ENCODE data around the gene SRC.

The SRC gene

DNA sequence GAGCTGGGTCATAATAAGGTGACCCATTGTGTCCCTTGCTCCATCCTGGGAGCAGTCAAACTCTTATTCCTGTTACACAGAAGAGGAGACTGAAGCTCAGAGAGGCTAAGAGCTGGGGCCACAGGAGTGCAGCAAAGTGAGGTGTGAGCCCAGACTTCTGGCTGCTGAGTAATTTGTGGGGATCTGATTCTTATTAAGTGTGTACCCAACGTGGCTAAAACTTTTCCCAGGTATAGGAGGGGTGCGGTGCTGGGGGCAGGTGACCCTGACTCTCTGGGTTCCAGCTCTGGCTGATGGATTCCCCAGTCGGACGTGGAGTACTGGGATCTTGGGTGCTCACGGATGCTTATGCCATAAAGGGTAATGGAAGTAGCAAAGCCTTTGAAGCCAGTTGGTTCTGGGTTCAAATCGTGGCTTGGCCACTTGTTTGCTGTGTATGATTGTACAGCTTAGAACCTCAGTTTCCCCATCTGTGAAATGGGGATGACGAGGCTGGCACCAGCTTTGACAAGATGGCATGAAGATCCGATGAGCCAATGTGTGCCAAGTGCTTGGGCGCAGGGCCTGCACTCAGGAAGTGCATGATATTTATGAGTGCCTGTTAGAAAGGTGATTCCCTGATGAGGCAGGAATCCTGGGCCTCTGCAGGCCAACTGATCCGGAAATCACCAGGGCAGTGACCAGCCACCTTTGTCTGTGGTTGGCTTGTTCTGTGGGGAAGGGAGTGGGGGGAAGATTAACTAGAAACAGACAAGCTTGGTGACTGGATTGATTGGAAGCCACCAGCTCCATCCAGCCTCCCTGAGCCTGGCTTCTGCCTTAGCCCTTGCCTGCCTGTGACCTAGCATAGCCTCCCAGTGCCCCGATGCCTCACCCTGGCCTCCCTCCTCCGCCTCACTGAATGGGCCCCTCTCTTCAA lies 6.0 kb downstream of the SRC start:
- no peak for DNase-seq

- DNase-seq, result no peak
Observed at GRCh38 chr20:37352608-37352980, 6.7 kb downstream of the SRC start.

DNA sequence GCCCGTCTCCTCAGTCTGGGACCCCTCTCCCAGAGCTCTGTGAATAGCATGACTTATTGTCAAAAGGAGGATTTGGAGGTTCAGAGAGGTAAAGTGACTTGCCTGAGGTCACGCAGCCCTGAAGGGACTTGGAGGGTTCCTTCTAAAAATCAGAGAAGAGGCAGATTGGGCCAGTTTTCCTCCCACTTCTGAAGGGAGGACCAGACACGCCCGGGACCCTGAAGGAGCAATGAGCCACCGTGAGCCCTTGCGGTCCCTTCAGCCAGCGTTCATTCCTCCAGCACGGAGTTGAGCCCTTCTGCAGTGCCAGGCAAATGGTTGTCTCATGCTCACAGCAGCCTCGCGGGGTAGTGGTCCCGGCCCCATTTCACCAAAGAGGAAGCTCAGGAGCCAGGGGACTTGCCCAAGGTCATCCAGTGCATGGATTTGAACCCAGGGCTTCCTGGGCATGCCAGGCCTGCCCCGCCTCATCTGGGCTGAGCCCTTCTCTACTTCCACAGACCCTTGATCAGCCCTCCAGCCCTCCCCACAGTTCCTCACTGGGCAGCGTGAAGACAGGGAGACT lies 7.4 kb downstream of the SRC start:
- no peak for DNase-seq

DNA sequence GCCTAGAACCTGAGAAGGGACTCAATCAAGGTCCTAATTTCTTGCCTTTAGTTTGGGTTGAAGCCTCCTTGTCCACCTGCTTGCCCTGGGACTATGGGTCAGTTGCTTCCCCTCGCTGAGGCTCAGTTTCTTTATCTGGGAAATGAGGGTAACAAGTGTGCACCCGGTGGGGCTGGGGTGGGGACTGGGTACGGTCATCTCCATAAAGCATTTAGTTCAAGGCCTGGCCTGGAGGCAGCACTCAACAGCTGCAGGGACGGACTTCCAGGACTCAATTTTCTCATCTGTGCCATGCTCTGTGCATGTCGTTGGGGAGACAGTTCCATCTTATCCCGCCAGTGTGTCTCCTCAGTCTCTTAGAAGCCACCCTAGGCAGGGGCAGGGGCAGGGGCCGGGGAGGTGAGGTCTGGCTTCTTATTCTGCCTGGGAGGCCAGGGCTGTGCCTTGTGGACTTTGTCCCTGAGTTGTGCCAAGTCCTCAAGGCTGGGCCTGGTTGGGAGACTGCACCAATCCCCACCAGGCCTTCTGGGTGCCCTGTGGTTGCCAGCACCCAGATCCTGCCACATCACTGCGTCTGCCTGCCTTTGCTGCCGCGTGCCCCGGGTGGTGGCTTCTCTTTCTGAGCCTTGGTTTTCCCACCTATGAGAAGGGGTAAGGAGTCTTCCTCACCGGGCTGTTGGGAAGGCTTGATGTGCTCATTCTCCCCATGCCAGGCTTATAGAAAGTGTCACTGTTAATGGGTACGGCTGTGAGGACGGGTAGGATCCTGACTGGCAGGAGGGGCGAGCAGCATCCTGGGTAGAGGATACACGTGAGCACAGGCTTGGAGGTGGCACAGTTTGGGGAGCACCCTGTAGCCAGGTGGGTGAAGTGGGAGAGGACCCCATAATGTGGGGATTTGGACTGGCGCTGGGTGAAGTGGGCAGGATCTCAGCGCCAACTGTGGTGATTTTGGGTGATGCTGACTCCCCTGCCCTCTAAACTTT lies 8.6 kb downstream of the SRC start:
- no peak for DNase-seq

- no peak for DNase-seq
Observed at GRCh38 chr20:37355252-37356180, 9.6 kb downstream of the SRC start.

DNA sequence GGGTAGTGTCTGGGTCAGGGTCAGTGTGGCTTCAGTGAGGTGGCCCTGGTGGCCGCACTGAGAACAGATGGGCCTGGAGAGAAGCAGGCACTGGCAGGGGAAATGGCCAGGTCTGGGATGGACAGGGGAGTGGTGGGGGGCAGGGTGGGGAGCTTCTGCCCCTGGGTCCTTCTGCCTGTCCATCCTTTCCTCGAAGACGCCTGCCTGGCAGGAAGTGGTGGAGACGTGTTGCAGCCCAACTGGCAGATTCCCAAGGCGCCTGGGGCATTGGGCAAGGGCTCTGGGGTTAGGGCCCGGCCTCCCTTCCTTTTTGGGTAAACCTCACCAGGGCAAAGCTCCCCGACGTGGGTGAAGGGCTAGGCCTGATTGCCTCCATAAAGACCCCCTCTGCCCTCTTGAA lies 10.4 kb downstream of the SRC start:
- peak; percentile 65 to 66 for DNase-seq

GRCh38 chr20:37356961-37357371 lies 11.0 kb downstream of the SRC start:
- DNase-seq, result no peak

DNA sequence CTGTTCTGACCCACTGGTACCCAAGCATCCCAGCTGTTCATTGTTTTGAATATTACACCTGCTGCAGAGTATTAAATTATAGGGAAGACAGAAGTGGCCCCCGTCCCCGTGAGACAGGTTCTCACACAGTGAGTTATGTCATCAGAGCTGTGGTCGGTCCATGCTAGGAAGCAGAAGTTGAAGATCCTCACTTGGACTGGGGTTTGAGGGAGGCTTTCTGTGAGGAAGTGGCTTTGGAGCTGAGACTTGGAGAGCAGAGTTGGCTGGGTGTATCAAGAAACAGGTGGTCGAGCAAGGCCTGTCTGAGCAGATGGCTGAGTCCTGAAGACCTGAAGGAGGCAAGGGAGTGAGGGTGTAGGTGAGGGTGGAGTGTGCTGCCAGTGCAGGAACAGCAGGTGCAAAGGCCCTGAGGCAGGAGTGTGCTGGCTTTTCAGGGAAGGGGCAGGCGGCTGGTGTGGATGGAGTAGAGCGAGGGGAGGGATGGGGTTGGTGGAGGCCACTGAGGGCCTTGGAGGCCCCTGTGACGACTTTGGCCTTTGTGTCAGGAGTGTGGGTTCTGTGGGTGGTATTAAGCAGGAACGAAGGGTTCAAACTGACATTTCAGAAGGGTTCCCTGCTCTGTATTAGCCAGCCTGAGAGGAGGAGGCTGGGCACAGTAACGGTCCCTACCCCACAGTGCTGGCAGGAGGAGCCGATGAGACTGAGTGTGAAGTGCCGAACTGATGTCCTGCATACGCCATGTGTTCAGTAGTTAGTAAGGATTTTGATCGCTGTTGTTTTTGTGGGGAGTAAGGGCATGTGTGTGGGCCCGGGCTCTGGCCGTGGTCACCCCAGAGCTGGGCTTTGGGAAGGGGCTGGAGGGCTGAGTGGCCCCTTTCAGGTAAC lies 11.8 kb downstream of the SRC start:
- DNase-seq, result peak; percentile 83 to 86

DNA sequence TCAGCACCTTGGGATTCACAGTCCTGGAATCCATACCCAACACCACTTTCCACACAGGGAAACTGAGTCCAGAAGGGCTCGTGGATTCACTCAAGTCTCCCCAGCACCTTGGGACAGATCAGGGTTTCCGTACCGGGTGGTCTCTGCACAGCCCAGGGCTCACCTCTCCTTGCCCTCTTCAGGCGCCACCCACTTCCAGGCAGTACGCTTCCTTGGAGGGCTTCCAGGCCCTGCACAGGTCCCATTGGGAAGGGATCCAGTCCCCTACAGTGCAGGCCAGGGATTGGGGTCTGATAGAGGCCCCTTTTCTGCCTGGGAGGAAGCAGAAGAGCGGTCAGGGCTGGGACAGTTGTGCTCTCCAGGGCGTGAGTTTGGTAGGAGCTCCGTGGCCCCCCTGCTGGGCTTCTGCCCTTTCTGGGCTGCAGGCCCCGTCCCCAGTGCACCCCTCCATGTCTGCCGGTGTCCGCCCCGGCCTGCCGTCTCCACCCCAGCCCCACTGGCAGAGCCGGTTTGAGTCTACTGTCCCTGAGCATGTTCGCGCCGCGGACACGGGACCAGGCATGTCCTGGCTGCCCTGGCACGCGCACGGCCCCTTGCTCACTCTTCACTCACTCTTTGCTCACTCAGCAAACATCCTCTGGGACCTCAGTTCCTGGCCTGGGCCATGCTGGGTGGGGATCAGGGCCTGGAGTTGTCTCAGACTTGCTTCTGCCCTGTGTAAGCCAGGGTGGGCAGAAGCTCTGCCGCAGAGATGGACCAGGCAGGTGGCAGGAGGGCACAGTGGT lies 12.6 kb downstream of the SRC start:
- no peak for DNase-seq

- DNase-seq, result no peak
Observed at GRCh38 chr20:37359331-37359730, 13.4 kb downstream of the SRC start.

- no peak for DNase-seq
Observed at GRCh38 chr20:37359836-37360235, 13.9 kb downstream of the SRC start.

DNA sequence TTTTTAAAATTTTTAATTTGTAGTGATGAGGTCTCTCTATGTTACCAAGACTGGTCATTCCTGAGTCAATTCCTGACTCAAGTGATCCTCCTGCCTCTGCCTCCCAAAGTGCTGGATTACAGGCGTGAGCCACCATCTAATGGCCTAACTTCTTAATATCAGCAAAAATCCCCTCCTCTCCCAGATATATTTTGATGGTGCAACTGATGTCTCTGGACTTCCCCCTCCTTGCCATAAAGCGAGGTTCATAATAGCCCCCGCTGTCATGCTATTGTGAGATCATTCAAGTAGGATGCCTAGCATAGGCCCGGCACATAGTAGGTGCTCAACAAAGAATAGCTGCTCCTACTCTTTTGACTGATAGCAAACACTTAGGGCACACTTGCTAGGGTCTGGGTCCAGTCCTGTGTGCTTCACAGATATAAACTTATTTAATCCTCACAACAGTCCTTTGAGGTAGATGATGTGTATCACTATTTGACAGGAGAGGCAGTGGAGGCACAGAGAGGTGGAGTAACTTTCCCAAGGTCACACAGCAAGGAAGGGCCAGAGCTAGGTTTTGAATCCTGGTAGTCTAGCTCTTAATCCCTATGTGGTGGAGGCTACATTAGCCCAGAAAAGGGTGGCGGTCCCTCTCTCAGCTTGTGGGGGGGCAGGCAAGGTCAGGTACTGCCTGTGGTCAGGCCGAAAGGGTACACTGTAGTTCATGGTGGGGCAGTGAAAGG lies 14.6 kb downstream of the SRC start:
- DNase-seq, result no peak

DNA sequence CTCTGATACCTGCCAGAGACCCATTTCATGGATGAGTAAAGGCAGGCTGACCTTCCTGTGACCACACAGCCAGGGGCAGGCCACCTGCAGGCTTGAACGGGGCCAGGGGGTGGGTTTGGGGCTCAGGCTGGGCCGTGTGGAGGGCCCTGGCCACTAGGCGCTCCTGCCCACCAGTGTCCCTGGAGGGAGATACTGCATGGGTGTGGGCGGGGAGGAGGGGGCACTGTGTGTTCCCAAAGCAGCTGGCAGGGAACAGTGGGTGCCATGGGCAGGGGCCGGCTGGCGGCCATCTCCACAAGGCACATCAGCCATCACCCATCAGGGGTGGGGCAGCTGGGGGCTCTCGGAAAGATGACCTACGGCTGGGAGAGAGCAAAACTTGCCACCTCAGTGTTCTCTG lies 15.4 kb downstream of the SRC start:
- no peak for DNase-seq

DNA sequence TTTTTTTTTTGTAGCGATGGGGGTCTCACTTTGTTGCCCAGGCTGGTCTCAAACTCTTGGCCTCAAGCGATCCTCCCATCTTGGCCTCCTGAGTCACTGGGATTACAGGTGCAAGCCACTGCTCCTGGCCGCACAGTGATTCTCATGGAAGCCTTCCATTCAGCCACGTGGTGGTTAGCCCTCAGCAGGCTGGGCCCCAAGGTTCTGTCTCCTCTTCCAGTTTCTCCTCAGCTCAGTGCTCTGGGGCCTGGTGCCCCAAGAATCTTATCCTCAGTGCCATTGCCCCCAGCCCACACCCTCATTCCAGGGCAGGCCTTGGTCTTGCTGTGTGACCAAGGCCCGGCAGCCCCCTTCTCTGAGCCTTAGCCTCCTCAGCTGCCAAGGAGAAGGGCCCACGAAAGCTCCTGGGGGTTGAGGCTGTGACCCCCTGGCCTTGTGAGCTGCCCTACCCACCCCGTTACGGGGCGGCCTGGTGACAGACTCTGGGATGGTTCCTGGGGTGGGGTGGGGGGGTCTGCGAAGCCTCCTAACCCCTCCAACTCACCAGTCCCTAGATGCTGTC lies 16.4 kb downstream of the SRC start:
- DNase-seq, result no peak

GRCh38 chr20:37362821-37363220 lies 16.9 kb downstream of the SRC start:
- DNase-seq, result no peak

DNA sequence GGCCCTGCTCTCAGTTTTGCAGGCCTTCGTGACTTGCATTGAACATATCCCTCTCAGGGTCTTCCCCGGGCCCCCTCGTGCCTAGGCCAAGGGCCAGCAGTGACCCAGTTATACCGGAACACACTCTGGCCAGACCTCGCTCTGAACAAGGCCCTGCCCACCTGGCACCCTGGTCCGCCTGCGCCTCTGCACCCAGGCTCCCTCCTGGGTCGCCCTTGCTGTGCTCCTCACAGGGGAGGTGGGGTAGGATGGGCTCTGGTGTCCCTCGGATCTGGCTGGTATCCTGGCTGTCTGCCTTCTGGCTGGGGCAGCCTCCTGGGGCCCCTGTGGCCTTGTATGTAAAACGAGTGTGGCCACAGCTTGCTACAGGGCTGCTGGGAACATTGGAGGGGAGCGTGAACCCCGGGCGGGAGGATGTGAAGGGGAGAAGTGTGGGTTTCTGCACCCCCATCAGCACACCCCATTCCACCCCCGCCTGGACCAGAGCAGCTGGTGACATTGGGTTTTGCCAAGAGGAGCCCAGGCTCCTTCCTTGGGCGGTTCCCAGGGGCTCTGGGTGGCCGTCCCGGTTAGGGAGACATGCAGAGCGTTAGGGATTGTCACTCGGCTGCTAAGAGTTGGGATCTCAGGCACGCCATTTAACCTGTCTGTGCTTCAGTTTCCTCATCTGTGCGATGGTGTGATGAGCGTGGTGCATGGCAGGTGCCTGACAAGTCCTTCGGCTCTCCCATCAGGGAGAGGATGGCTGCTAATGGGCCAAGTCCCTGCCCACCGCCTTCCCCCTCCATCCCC lies 17.5 kb downstream of the SRC start:
- no peak for DNase-seq

GRCh38 chr20:37364013-37364926 lies 18.3 kb downstream of the SRC start:
- no peak for DNase-seq

Data from inflammatory macrophage (primary cell).